Frontal cortex (tissue), 4 donors: ENCODE results near the gene BICD1. TPM values are rescaled to one million over a fixed set of nuclear protein-coding genes. Genes with fewer than 3 reads are reported as not detected.

ENCODE experiments used
- DNase-seq, 2 donors: peaks; one replicate each; pipeline ENCODE4 v3.0.0; 2012; ENCODE audit warnings: low spot score in 2 of 2
- FAIRE-seq: peaks from 2 replicates; lab custom pipeline; 2012; peaks lifted over from hg19 to GRCh38; lab: Jason Lieb, UNC
- total RNA-seq: library from RNA; depleted of rRNA; stranded (reverse); fragments of >200 nt; gene quantifications from one replicate; pipeline ENCODE4 v1.2.3, GENCODE V29; 2014
- donor health status: control.
- donor health status: control.
- donor health status: control.

Gene BICD1
- total RNA-seq, 1 donor from 2014 or later: 36.3 TPM

- DNase-seq: no peak
- no peak for FAIRE-seq
Measured at GRCh38 chr12:32379667-32380066, 273.0 kb downstream of the BICD1 start.

- no peak for FAIRE-seq
- no peak for DNase-seq
Measured at GRCh38 chr12:32382226-32382625, 275.6 kb downstream of the BICD1 start.

DNA sequence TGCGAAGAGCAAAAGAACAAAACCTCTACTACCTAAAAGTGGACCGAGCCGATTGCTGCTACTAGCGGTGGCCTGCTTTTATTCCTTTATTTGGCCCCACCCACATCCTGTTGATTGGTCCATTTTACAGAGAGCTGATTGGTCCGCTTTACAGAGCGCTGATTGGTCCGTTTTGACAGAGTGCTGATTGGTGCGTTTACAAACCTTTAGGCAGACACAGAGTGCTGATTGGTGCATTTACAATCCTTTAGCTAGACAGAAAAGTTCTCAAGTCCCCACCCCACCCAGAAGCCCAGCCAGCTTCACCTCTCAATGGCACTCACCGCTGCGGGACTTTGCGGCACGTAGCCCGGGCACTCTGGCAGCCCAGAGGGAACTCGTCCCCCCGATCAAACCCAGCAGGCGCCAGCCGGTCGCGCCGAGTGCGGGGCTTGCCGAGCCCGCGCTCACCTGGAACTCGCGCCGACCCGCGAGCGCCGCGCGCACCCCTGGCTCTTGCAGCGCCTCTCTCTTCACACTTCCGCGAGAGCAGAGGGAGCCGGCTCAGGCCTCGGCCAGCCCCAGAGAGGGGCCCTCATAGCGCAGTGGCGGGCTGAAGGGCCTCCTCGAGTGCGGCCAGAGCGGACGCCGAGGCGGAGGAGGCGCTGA lies 284.0 kb downstream of the BICD1 start:
- FAIRE-seq: no peak
- DNase-seq: no peak

DNA sequence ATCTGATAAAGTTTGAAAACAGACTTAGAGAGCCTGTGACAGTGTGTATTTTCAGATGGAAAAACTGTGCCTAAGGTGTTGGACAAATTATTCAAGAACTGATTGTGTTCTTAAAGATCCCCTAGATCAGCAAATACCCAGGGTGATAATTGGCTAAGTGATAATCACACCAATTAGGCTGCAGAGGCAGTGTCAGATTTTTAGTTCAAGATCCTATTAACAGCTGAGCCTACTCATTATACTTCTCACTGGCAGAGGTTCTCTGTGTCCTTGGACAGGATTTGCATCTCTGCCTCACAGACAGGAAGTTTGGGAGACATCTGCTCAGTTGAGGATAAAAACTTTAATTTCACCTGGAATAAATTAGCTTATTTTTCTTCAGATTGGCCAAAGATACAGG lies 288.4 kb downstream of the BICD1 start:
- DNase-seq (no peak), FAIRE-seq (no peak)

GRCh38 chr12:32397696-32398095 lies 291.0 kb downstream of the BICD1 start:
- DNase-seq: no peak
- no peak for FAIRE-seq

DNA sequence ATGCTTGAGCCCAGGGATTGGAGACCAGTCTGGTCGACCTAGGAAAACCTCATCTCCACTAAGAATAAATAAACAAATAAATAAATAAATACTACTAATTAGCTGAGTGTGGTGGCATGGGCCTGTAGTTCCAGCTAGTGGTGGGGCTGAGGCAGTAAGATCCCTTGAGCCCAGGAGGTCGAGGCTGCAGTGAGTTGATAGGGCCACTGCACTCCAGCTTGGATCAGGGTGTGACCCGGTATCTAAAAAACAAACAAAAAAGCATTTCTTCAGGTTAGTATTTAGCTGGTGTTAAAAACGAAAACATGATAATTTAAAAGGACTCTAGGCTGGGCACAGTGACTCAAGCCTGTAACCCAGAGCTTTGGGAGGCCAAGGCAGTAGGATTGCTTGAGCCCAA lies 291.5 kb downstream of the BICD1 start:
- no peak for DNase-seq
- no peak for FAIRE-seq

DNA sequence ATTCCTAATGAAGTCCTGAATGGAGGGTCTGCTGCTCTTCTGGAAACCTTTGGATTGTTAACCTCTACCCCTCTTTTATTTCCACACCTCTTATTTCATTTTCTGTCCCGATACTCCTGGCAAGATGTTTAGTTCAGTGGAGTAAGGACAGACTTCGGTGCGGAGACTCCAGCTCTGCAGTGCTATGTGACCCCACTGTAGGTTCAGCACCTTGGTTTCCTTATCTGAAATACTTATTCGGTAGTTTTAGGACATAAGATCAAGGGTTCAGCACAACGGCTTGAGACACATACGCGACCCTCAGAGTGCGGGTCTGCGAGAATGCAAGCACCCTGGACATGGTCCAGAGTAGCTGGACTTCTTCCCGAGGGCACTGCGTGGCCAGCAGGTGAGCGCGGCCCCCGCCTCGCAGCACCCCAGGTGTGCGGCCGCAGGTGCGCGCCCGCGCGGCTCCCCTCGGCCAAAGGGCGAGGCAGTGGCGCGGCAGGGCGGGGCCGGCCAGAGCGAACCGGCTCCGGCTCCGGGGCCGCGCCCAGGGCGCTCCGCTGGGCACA lies 292.2 kb downstream of the BICD1 start:
- DNase-seq: no peak
- FAIRE-seq: no peak

- DNase-seq: peak; percentile 82
- FAIRE-seq: no peak
Measured at GRCh38 chr12:32399370-32400113, 292.9 kb downstream of the BICD1 start, which contains the start of gene FGD4. TSS of gene FGD4 (plus strand) at chr12:32399558.

DNA sequence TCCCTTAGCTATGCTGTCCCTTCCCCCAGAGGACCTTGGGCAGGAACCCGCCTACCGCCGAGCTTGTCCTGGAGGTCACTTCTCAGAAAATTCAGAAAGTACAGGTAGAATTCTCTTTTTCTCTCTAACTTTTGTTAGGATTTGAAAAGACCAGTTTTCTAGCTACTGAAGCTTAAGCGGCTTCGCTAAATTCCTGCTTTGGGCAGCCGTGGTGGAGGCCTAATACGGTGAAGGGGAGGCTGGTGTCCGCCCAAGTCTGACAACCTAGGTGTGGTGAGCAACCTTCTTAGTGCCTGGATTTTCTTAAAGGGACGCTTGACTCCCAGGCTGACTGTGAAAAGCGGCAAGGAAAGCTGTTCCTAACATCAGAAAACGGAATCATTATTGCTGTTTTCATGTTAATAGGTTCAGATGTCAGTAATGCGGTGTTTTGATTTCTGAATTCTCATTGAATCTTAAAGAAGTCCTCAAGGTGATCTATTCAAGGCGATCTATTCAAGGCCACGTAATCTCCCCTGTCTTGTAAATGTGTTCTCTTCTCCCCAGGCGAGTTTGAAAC lies 293.5 kb downstream of the BICD1 start:
- DNase-seq: peak in 1 of 2 donors; percentile 24
- FAIRE-seq: no peak

- FAIRE-seq (no peak), DNase-seq (no peak)
Measured at GRCh38 chr12:32400866-32401265, 294.2 kb downstream of the BICD1 start.

DNA sequence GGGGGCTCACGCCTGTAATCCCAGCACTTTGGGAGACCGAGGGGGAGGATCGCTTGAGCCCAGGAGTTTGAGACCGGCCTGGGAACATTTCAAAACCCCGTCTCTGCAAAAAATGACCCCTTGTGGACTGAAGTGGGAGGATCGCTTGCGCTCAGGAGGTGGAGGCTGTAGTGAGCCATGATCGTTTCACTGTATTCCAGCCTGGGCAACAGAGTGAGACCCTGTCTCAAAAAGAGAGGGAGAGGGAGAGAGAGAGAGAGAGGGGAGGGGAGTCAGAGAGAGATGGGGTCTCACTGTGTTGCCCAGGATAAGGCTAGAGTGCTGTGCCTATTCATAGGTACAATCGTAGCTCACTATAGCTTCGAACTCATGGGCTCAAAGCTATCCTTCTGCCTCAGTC lies 295.5 kb downstream of the BICD1 start:
- no peak for DNase-seq
- FAIRE-seq: no peak

- no peak for FAIRE-seq
- DNase-seq: no peak
Measured at GRCh38 chr12:32402946-32403345, 296.3 kb downstream of the BICD1 start.

- FAIRE-seq: no peak
Measured at GRCh38 chr12:32407795-32408194, 301.1 kb downstream of the BICD1 start.

GRCh38 chr12:32413412-32413811 lies 306.8 kb downstream of the BICD1 start:
- no peak for DNase-seq
- FAIRE-seq: no peak

More at GRCh38 chr12:32407795-32408194, 301.1 kb downstream of the BICD1 start:
- no peak for DNase-seq

- no peak for FAIRE-seq
- no peak for DNase-seq
Measured at GRCh38 chr12:32418221-32418620, 311.6 kb downstream of the BICD1 start.

DNA sequence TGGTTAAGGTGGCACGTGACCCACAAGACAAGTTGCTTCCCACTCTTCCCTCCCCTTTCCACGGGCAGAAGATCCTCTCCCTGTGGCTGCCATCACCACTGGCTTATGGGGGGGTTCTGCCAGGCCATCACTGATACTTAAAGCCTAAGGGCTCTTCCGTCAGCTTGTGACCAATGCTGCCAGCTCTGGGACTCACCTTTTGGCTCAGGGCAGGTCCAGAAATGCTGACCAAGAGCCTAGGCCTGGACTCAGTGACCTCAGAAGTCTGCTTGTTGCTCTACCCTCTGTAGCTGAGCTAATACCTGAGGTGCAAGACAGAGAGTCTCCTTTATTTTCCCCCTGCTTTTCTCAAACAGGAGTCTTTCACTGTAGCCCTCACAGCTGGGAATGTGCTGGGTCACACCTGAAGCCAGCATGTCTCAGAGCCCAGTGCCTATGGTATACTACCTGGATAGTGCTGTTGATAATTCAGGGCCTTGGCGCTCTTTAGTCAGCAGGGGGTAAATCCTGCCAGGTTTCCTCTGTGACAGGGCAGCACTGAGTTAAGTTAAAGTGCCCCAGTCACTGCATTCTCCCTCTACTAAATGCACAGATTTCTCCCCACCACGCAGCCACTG lies 312.4 kb downstream of the BICD1 start:
- no peak for DNase-seq
- FAIRE-seq: no peak

DNA sequence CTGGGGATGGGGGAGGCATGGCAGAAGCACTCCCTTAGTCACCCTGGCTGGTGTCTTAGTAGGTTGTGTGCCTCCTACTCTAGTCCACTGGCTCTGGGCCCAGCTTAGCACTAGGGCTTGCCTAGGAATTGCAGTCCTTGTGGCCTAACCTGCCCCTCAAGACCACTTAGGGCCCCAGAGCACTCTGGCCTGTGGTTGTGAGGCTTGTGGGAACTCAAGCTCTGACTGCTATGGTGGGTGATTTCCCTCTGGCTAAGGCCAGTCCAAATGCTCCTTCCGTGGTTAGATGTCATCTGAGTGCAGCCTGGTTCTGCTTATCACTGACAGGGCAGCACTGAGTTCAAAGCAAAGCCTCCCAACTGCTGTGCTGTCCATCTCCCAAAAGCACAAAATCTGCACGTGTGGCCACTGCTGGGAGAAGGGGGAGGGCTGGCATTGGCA lies 312.9 kb downstream of the BICD1 start:
- DNase-seq (no peak), FAIRE-seq (no peak)

DNA sequence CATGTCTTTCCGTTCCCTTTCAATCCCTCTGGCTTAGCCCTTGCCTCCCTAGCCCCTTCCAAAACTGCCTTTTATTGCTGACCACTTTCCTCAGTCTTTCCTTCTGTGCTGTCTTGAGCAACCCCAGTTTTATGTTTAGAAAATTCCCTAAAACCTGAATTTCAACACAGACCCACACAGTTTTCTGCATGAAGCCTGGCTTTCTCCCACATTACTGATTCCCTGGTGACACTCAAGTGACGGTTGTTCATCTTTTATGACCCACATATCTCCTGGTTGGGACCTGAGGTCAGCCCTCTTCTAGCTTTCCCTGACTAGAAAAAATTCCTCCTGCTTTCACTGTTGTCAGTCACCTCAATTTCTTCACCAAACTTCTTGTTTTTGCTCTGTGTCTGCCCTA lies 313.7 kb downstream of the BICD1 start:
- FAIRE-seq (no peak), DNase-seq (no peak)

DNA sequence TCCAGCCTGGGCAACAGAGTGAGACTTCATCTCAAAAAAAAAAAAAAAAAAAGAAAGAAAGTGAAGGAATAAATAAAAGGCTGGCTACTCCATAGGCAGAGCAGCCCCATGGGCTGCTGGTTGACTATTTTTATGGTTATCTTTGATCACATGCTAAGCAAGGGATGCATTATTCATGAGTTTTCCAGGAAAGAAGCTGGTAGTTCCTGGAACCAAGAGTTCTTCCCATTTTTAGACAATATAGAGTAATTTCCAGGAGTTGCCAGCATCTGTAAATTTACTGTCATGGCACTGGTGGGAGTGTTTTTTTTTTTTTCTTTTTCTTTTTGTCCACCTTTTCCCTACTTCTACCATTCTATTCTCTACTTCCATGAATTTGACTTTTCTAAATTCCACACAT lies 316.9 kb downstream of the BICD1 start:
- DNase-seq: no peak
- no peak for FAIRE-seq

GRCh38 chr12:32431025-32431424 lies 324.4 kb downstream of the BICD1 start:
- FAIRE-seq: no peak
- no peak for DNase-seq
